ENCODE results near the gene TRABD2B.

Gene TRABD2B

GRCh38 chr1:47809301-47810084 is 187.7 kb downstream of the TRABD2B start:
- no peak overlapping the region for H3K4me3 ChIP-seq (ENCODE audit: extremely low read depth, insufficient read depth, low read length, poor library complexity, severe bottlenecking)
- H3K4me1 ChIP-seq (ENCODE audit: control insufficient read depth, insufficient read depth, low read length, poor library complexity, severe bottlenecking), result peaks cover 47% of the 10 kb centered on the region
- H3K36me3 ChIP-seq (ENCODE audit: control insufficient read depth, insufficient read depth, low read length), result no peaks in the 10 kb centered on the region
- no peaks in the 10 kb centered on the region for H3K9me3 ChIP-seq (ENCODE audit: control insufficient read depth, low read length)
- WGBS, 2 experiments (ENCODE audit: insufficient coverage in 2 of 2), result 82 to 87% methylated on average over 5 of the region's 8 CpGs
- no peak overlapping the region for H3K27ac ChIP-seq (ENCODE audit: low read depth, low read length, severe bottlenecking)

DNA sequence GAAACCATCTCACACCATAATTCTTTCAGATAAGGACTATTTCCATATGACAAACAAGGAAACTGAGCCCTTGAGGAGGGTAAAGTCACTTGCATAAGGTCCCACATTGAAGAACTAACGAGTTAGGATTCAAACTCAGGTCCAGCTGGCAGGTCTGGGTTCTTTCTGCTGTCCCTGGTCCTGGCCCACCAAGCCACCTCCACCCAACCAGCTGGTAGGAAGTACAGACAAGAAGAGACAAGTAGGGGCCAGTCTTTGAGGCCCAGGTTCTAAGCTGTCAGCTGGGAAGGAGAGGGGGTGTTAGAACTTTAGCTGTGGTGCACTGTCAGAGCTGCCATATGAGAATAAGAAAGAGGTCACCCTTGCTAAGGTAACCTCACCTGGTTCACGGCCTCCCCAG is 188.6 kb downstream of the TRABD2B start:
- Histone ChIP-seq H3K4me3 (ENCODE audit: extremely low read depth, insufficient read depth, low read length, poor library complexity, severe bottlenecking) (no peak overlapping the region), H3K27ac (ENCODE audit: low read depth, low read length, severe bottlenecking) (peak overlapping the region; percentile 10), H3K4me1 (ENCODE audit: control insufficient read depth, insufficient read depth, low read length, poor library complexity, severe bottlenecking) (peaks cover 42% of the 10 kb centered on the region), H3K9me3 (ENCODE audit: control insufficient read depth, low read length) (no peaks in the 10 kb centered on the region), H3K36me3 (ENCODE audit: control insufficient read depth, insufficient read depth, low read length) (no peaks in the 10 kb centered on the region)
- WGBS, 2 experiments (ENCODE audit: insufficient coverage in 2 of 2), result 91 to 93% methylated on average over 1 to 2 of the region's 2 CpGs

- H3K9me3 ChIP-seq (ENCODE audit: control insufficient read depth, low read length), result no peaks in the 10 kb centered on the region
- no peak overlapping the region for H3K27ac ChIP-seq (ENCODE audit: low read depth, low read length, severe bottlenecking)
- 92 to 96% methylated on average over 5 to 6 of the region's 6 CpGs for WGBS, 2 experiments (ENCODE audit: insufficient coverage in 2 of 2)
- no peak overlapping the region for H3K4me3 ChIP-seq (ENCODE audit: extremely low read depth, insufficient read depth, low read length, poor library complexity, severe bottlenecking)
- peaks cover 23% of the 10 kb centered on the region for H3K4me1 ChIP-seq (ENCODE audit: control insufficient read depth, insufficient read depth, low read length, poor library complexity, severe bottlenecking)
- H3K36me3 ChIP-seq (ENCODE audit: control insufficient read depth, insufficient read depth, low read length), result no peaks in the 10 kb centered on the region
Observed at GRCh38 chr1:47805921-47806361, 191.2 kb downstream of the TRABD2B start.

- no peaks in the 10 kb centered on the region for H3K9me3 ChIP-seq (ENCODE audit: control insufficient read depth, low read length)
- no peak overlapping the region for H3K27ac ChIP-seq (ENCODE audit: low read depth, low read length, severe bottlenecking)
- H3K4me3 ChIP-seq (ENCODE audit: extremely low read depth, insufficient read depth, low read length, poor library complexity, severe bottlenecking), result no peak overlapping the region
Observed at GRCh38 chr1:47805018-47805417, 192.2 kb downstream of the TRABD2B start.

GRCh38 chr1:47803815-47804501 is 193.2 kb downstream of the TRABD2B start:
- Histone ChIP-seq H3K27ac (ENCODE audit: low read depth, low read length, severe bottlenecking) (no peak overlapping the region), H3K36me3 (ENCODE audit: control insufficient read depth, insufficient read depth, low read length) (no peaks in the 10 kb centered on the region), H3K9me3 (ENCODE audit: control insufficient read depth, low read length) (no peaks in the 10 kb centered on the region), H3K4me1 (ENCODE audit: control insufficient read depth, insufficient read depth, low read length, poor library complexity, severe bottlenecking) (peaks cover 10% of the 10 kb centered on the region), H3K4me3 (ENCODE audit: extremely low read depth, insufficient read depth, low read length, poor library complexity, severe bottlenecking) (no peak overlapping the region)
- 87 to 98% methylated on average over 8 to 12 of the region's 13 CpGs for WGBS, 2 experiments (ENCODE audit: insufficient coverage in 2 of 2)

More at GRCh38 chr1:47805018-47805417, 192.2 kb downstream of the TRABD2B start:
- peaks cover 14% of the 10 kb centered on the region for H3K4me1 ChIP-seq (ENCODE audit: control insufficient read depth, insufficient read depth, low read length, poor library complexity, severe bottlenecking)
- no peaks in the 10 kb centered on the region for H3K36me3 ChIP-seq (ENCODE audit: control insufficient read depth, insufficient read depth, low read length)

DNA sequence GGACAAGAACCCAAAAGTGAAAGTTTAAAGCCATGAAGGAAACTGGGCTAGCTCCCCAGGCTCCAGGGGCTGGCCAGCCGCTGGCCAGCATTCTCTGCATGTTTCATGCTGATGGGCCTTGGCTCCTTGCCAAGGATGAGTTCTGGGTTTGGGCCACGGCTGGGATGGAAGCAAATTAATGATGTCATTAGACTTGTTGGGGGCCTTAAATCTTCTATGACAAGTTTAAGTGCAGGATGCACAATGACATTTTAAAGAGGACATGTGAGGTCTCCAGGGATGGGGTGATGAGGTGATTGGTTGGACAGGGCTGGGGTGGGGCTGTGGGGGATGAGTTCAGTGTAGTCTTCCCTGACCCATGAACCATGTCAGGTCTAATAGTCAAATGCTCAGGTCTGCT is 199.6 kb downstream of the TRABD2B start:
- H3K9me3 ChIP-seq (ENCODE audit: control insufficient read depth, low read length), result no peaks in the 10 kb centered on the region
- H3K4me3 ChIP-seq (ENCODE audit: extremely low read depth, insufficient read depth, low read length, poor library complexity, severe bottlenecking), result no peak overlapping the region
- peaks cover 3% of the 10 kb centered on the region for H3K36me3 ChIP-seq (ENCODE audit: control insufficient read depth, insufficient read depth, low read length)
- WGBS, 2 experiments (ENCODE audit: insufficient coverage in 2 of 2), result 83 to 94% methylated on average over 2 of the region's 2 CpGs
- no peaks in the 10 kb centered on the region for H3K4me1 ChIP-seq (ENCODE audit: control insufficient read depth, insufficient read depth, low read length, poor library complexity, severe bottlenecking)
- no peak overlapping the region for H3K27ac ChIP-seq (ENCODE audit: low read depth, low read length, severe bottlenecking)

DNA sequence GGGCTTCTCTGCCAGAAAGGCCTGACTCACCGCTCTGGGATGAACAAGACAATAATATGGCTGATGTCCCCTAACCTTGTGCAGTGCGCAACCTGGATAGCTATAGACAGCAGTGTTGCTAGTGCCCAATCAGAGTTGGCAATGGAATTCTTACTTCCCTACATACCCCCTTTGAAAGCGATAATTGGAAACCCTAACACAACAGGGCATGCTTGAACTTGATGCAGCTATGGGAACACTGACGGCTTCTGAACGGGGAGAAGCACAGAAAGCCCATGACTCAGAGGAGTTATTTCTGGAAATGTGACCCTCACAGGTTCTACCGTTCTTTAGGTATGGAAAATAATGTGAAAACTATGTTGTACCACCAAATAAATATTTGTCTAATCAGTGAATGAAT is 200.6 kb downstream of the TRABD2B start:
- 96 to 98% methylated on average over 4 to 5 of the region's 6 CpGs for WGBS, 2 experiments (ENCODE audit: insufficient coverage in 2 of 2)
- H3K4me1 ChIP-seq (ENCODE audit: control insufficient read depth, insufficient read depth, low read length, poor library complexity, severe bottlenecking), result no peaks in the 10 kb centered on the region
- H3K4me3 ChIP-seq (ENCODE audit: extremely low read depth, insufficient read depth, low read length, poor library complexity, severe bottlenecking), result no peak overlapping the region
- no peaks in the 10 kb centered on the region for H3K9me3 ChIP-seq (ENCODE audit: control insufficient read depth, low read length)
- H3K27ac ChIP-seq (ENCODE audit: low read depth, low read length, severe bottlenecking), result no peak overlapping the region
- peaks cover 3% of the 10 kb centered on the region for H3K36me3 ChIP-seq (ENCODE audit: control insufficient read depth, insufficient read depth, low read length)

GRCh38 chr1:47795102-47795501 is 202.1 kb downstream of the TRABD2B start:
- Histone ChIP-seq H3K27ac (ENCODE audit: low read depth, low read length, severe bottlenecking) (no peak overlapping the region), H3K9me3 (ENCODE audit: control insufficient read depth, low read length) (no peaks in the 10 kb centered on the region), H3K4me1 (ENCODE audit: control insufficient read depth, insufficient read depth, low read length, poor library complexity, severe bottlenecking) (no peaks in the 10 kb centered on the region), H3K36me3 (ENCODE audit: control insufficient read depth, insufficient read depth, low read length) (peaks cover 3% of the 10 kb centered on the region), H3K4me3 (ENCODE audit: extremely low read depth, insufficient read depth, low read length, poor library complexity, severe bottlenecking) (no peak overlapping the region)
- 100% methylated on average over 2 of the region's 2 CpGs for WGBS, 2 experiments (ENCODE audit: insufficient coverage in 2 of 2)

DNA sequence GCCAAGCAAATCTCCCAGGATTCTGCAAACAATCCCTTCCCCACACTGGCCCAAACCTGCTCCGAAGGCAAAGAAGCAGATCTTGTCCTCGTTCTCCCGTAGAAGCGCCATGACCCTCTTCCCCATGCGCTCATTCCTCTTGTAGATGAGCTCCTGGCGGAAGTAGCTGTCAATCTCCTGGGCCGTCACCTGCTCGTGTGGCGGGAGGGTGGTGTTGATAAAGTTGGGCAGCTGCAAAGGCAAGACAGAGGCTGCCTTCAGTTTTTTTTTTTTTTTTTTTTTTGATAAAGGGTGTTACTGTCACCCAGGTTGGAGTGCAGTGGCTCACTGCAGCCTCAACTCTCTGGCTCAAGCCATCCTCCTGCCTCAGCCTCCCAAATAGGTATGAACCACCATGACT is 202.7 kb downstream of the TRABD2B start:
- no peak overlapping the region for H3K4me3 ChIP-seq (ENCODE audit: extremely low read depth, insufficient read depth, low read length, poor library complexity, severe bottlenecking)
- H3K27ac ChIP-seq (ENCODE audit: low read depth, low read length, severe bottlenecking), result no peak overlapping the region
- 80 to 91% methylated on average over 2 to 9 of the region's 9 CpGs for WGBS, 2 experiments (ENCODE audit: insufficient coverage in 2 of 2)
- H3K9me3 ChIP-seq (ENCODE audit: control insufficient read depth, low read length), result no peaks in the 10 kb centered on the region
- H3K4me1 ChIP-seq (ENCODE audit: control insufficient read depth, insufficient read depth, low read length, poor library complexity, severe bottlenecking), result no peaks in the 10 kb centered on the region
- H3K36me3 ChIP-seq (ENCODE audit: control insufficient read depth, insufficient read depth, low read length), result peaks cover 3% of the 10 kb centered on the region

- Histone ChIP-seq H3K4me3 (ENCODE audit: extremely low read depth, insufficient read depth, low read length, poor library complexity, severe bottlenecking) (no peak overlapping the region), H3K36me3 (ENCODE audit: control insufficient read depth, insufficient read depth, low read length) (peaks cover 3% of the 10 kb centered on the region), H3K9me3 (ENCODE audit: control insufficient read depth, low read length) (no peaks in the 10 kb centered on the region), H3K4me1 (ENCODE audit: control insufficient read depth, insufficient read depth, low read length, poor library complexity, severe bottlenecking) (no peaks in the 10 kb centered on the region), H3K27ac (ENCODE audit: low read depth, low read length, severe bottlenecking) (no peak overlapping the region)
- WGBS, 2 experiments (ENCODE audit: insufficient coverage in 2 of 2), result 86 to 92% methylated on average over 4 to 5 of the region's 5 CpGs
Observed at GRCh38 chr1:47794081-47794480, 203.1 kb downstream of the TRABD2B start.

- no peaks in the 10 kb centered on the region for H3K4me1 ChIP-seq (ENCODE audit: control insufficient read depth, insufficient read depth, low read length, poor library complexity, severe bottlenecking)
- H3K4me3 ChIP-seq (ENCODE audit: extremely low read depth, insufficient read depth, low read length, poor library complexity, severe bottlenecking), result no peak overlapping the region
- no peaks in the 10 kb centered on the region for H3K9me3 ChIP-seq (ENCODE audit: control insufficient read depth, low read length)
- peaks cover 3% of the 10 kb centered on the region for H3K36me3 ChIP-seq (ENCODE audit: control insufficient read depth, insufficient read depth, low read length)
- no peak overlapping the region for H3K27ac ChIP-seq (ENCODE audit: low read depth, low read length, severe bottlenecking)
Observed at GRCh38 chr1:47793563-47793962, 203.6 kb downstream of the TRABD2B start.
